Prostate gland (tissue), 2 donors: Measurements from ENCODE around the gene HLA-DQB1.

ENCODE experiments used
- POLR2A ChIP-seq: fragments of 450-650 bp; IDR thresholded peaks from one replicate; pipeline ENCODE4 v1.6.1; 2016; ENCODE audit warnings: antibody characterized with exemption, mild to moderate bottlenecking
- TF ChIP-seq, protein P1 (sequence below), 4 experiments: fragments of 200-600 bp in 2 of 4; fragments of 450-650 bp in 2 of 4; sonication (generic) in 2 of 4; IDR thresholded peaks; 1 replicate in 3 of 4; 2 replicates in 1 of 4; pipeline ENCODE4 v1.5.1; 2016 to 2019; ENCODE audit warnings: antibody characterized with exemption in 4 of 4, mild to moderate bottlenecking in 2 of 4, moderate library complexity in 2 of 4

DNA sequence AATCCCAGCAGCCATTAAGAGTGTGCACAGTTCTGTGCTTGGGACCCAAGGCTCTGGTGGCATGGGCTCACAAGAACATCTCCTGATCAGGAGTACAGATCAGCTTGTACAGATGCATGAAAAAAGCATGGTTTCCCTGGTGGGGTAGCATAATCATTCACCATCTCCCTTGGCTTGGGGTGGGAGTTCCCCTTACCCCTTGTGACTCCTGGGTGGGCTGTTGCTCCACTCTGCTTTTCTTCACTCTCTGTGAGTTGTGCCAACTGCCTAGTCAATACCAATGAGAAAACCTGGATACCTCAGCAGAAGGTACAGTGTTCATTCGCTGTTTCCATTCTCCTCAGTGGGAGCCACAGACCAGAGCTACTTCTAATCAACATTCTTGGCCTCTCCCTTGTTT is 13.6 kb upstream of the HLA-DQB1 start:
- TF ChIP-seq, protein P1, sequence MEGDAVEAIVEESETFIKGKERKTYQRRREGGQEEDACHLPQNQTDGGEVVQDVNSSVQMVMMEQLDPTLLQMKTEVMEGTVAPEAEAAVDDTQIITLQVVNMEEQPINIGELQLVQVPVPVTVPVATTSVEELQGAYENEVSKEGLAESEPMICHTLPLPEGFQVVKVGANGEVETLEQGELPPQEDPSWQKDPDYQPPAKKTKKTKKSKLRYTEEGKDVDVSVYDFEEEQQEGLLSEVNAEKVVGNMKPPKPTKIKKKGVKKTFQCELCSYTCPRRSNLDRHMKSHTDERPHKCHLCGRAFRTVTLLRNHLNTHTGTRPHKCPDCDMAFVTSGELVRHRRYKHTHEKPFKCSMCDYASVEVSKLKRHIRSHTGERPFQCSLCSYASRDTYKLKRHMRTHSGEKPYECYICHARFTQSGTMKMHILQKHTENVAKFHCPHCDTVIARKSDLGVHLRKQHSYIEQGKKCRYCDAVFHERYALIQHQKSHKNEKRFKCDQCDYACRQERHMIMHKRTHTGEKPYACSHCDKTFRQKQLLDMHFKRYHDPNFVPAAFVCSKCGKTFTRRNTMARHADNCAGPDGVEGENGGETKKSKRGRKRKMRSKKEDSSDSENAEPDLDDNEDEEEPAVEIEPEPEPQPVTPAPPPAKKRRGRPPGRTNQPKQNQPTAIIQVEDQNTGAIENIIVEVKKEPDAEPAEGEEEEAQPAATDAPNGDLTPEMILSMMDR (IDR thresholded peaks at IDR 0.05) = no peak
- no peak for TF ChIP-seq POLR2A
